NT2/D1 (cell line): ENCODE measurements around the gene ANK2.

Experiments used
- SUZ12 ChIP-seq: IDR thresholded peaks from 2 replicates; pipeline ENCODE4 v1.6.1; 2011; ENCODE audit not compliant: insufficient read length, insufficient read depth; ENCODE audit errors: extremely low read depth
- YY1 ChIP-seq: IDR thresholded peaks from 2 replicates; pipeline ENCODE4 v1.6.1; 2011; ENCODE audit not compliant: insufficient read length, insufficient read depth
- ZNF274 ChIP-seq: IDR thresholded peaks from 2 replicates; pipeline ENCODE4 v1.6.1; 2011; ENCODE audit warnings: mild to moderate bottlenecking, low read depth, low read length

DNA sequence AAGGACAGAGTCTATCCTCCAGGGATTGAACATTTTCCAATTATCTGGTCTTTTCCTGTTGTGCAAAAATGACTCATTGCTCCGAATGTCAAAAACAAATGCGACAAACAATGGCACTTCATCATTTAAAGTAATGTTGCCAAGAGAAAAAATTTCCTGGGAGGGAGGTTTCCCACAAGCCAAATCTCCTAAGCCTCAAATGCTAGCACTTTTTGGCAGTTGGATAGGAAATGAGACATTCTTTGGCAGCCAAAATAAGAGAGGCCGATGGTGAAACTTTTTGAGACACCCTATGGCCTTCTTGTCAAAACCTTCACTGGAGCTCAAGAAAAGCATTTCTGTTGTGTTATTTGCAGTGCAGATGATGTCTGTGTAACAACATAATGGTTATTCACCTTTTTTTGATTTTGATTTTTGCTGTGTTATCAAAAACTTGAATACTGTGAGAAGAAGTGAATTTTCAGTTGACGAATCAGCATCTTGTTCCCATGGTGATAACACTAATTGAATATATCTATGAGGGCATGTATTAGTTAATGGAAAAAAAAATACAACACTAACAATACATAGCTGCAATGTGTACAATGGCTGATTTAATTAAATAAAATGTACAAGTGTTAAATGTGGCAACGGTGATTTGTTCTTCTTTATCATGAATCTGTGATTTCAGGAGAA is 333.8 kb downstream of the ANK2 start:
- TF ChIP-seq ZNF274, result no peak
- no peak for TF ChIP-seq SUZ12
- TF ChIP-seq YY1, result no peak
